Keratinocyte (primary cell): ENCODE results near the gene ODF2L.

Experiments used
- CTCF ChIP-seq, 3 experiments: IDR thresholded peaks in 1 of 3; conservative IDR thresholded peaks in 1 of 3; optimal IDR thresholded peaks in 1 of 3; 2 replicates in 2 of 3; 3 replicates in 1 of 3; pipeline versions ENCODE3 to v1.5.1; 2011; ENCODE audit warnings: low read length in 3 of 3, mild to moderate bottlenecking in 3 of 3, moderate library complexity in 2 of 3, control low read depth in 1 of 3, inconsistent platforms in 1 of 3; ENCODE audit not compliant: insufficient read depth in 2 of 3; ENCODE audit errors: extremely low read depth in 1 of 3
- EZH2 ChIP-seq: IDR thresholded peaks from one replicate; pipeline ENCODE4 v1.6.1; 2012; ENCODE audit warnings: inconsistent platforms, mild to moderate bottlenecking, low read length, moderate library complexity

GRCh38 chr1:86434059-86434458 lies 37.9 kb upstream of the ODF2L start:
- TF ChIP-seq CTCF (optimal IDR thresholded peaks at IDR 0.05 in 1 of 3, IDR thresholded peaks at IDR 0.05 in 1 of 3, conservative IDR thresholded peaks at IDR 0.05 in 1 of 3; ENCODE audit: extremely low read depth in 1 of 3, insufficient read depth in 2 of 3, low read length in 3 of 3): no peak
- TF ChIP-seq EZH2: no peak
